Measurements from ENCODE around the gene PPP4C. TPM values are rescaled to one million over a fixed set of nuclear protein-coding genes. Genes with fewer than 3 reads are reported as not detected.

Gene PPP4C
- total RNA-seq, 1 experiment from 2014 or later = 134 TPM

- peaks cover 51% of the 10 kb centered on the region for H3K36me3 Mint-ChIP-seq (ENCODE audit: insufficient read depth, unreplicated experiment)
- ChIA-PET POLR2A (interaction anchor here (0.6 kb wide), 1 partner anchor 508 kb away, joined by 4 read pairs; no protein-coding TSS in a partner anchor), CTCF (interaction anchor here (1.3 kb wide), 1 partner anchor 48 kb away, joined by 3 read pairs; no protein-coding TSS in a partner anchor)
- TF ChIP-seq CTCF (IDR thresholded peaks at IDR 0.05; ENCODE audit: insufficient read depth in 1 of 2, low read depth in 1 of 2, low read length in 1 of 2, severe bottlenecking in 1 of 2, unreplicated experiment in 1 of 2) = peak in 1 of 2 experiments; percentile 36
- intact Hi-C loops (cut with micrococcal nuclease; ENCODE audit: unreplicated experiment) = loop anchor here (2.0 to 10.0 kb wide), 3 partner anchors 27 to 341 kb away; partner anchors contain the start of genes TBX6 and ZNF771
- Histone ChIP-seq H3K4me3 (ENCODE audit: low read depth, low read length) (peak overlapping the region; percentile 87), H3K36me3 (ENCODE audit: control insufficient read depth, insufficient read depth, low read length) (peaks cover 8% of the 10 kb centered on the region), H3K9me3 (no peaks in the 10 kb centered on the region), H3K27me3 (replicated peaks; ENCODE audit: control insufficient read depth, insufficient read depth, low read length) (no peaks in the 10 kb centered on the region), H3K4me1 (peaks cover 8% of the 10 kb centered on the region; the same call in 1 of the 2 replicates)
- H3K27me3 Mint-ChIP-seq (ENCODE audit: insufficient read depth, unreplicated experiment) = no peaks in the 10 kb centered on the region
- peak overlapping the region; percentile 95 for H3K4me3 Mint-ChIP-seq (ENCODE audit: unreplicated experiment)
- H3K27ac Mint-ChIP-seq (ENCODE audit: unreplicated experiment) = peak overlapping the region; percentile 97
- H3K4me1 Mint-ChIP-seq (ENCODE audit: low read depth, unreplicated experiment) = peaks cover 19% of the 10 kb centered on the region
- peak in 1 of 2 experiments; percentile 64 for DNase-seq
- BruUV-seq (replicated peaks) = no TSS peak
- no peaks in the 10 kb centered on the region for H3K9me3 Mint-ChIP-seq (ENCODE audit: unreplicated experiment)
Measured at GRCh38 chr16:30063893-30064728, 11.7 kb upstream of the PPP4C start.

GRCh38 chr16:30064729-30065101, 11.1 kb upstream of the PPP4C start:
- H3K27me3 ChIP-seq (replicated peaks; ENCODE audit: control insufficient read depth, insufficient read depth, low read length) = no peaks in the 10 kb centered on the region
- intact Hi-C loops (cut with micrococcal nuclease; ENCODE audit: unreplicated experiment) = loop anchor here (2.0 to 10.0 kb wide), 4 partner anchors 26 to 1092 kb away; partner anchors contain the start of genes SPNS1, TBX6 and ZNF771
- peak overlapping the region; percentile 97 for H3K27ac Mint-ChIP-seq (ENCODE audit: unreplicated experiment)
- no TSS peak for BruUV-seq (replicated peaks)
- no peaks in the 10 kb centered on the region for H3K9me3 ChIP-seq
- no peaks in the 10 kb centered on the region for H3K9me3 Mint-ChIP-seq (ENCODE audit: unreplicated experiment)
- no peak for DNase-seq
- ChIA-PET POLR2A (interaction anchor here (0.6 to 1.9 kb wide), 5 partner anchors 9 to 508 kb away, joined by 4 to 7 read pairs (median 5); partner anchors contain the start of gene PPP4C), CTCF (interaction anchor here (0.8 to 1.3 kb wide), 2 partner anchors 33 to 47 kb away, joined by 3 read pairs; no protein-coding TSS in a partner anchor)
- H3K4me3 Mint-ChIP-seq (ENCODE audit: unreplicated experiment) = peak overlapping the region; percentile 95
- no peaks in the 10 kb centered on the region for H3K27me3 Mint-ChIP-seq (ENCODE audit: insufficient read depth, unreplicated experiment)
- H3K4me3 ChIP-seq (ENCODE audit: low read depth, low read length) = peak overlapping the region; percentile 87
- peaks cover 8% of the 10 kb centered on the region; the same call in 1 of the 2 replicates for H3K4me1 ChIP-seq
- H3K36me3 ChIP-seq (ENCODE audit: control insufficient read depth, insufficient read depth, low read length) = peaks cover 12% of the 10 kb centered on the region
- TF ChIP-seq CTCF (IDR thresholded peaks at IDR 0.05; ENCODE audit: insufficient read depth in 1 of 2, low read depth in 1 of 2, low read length in 1 of 2, severe bottlenecking in 1 of 2, unreplicated experiment in 1 of 2) = no peak
- peaks cover 57% of the 10 kb centered on the region for H3K36me3 Mint-ChIP-seq (ENCODE audit: insufficient read depth, unreplicated experiment)
- peaks cover 19% of the 10 kb centered on the region for H3K4me1 Mint-ChIP-seq (ENCODE audit: low read depth, unreplicated experiment)

Data from Caco-2 (cell line).